Mammary epithelial cell (primary cell): ENCODE data around the gene BRAF.
"Not testable (repeated sequence)": the region's sequence is repeated elsewhere in the genome, so short reads cannot be mapped to it uniquely, and the experiment has no call there.

Experiments
- EZH2 ChIP-seq: IDR thresholded peaks from 2 replicates; pipeline ENCODE4 v1.6.1; 2012; ENCODE audit warnings: low read length, inconsistent platforms, borderline replicate concordance
- TF ChIP-seq, protein P1 (sequence below), 2 donors: IDR thresholded peaks in 1 of 2; conservative IDR thresholded peaks in 1 of 2; 2 replicates each; pipeline ENCODE4 v1.5.1; 2011 to 2012; ENCODE audit warnings: inconsistent platforms in 2 of 2, low read length in 2 of 2, mild to moderate bottlenecking in 2 of 2, control low read depth in 1 of 2, low read depth in 1 of 2; ENCODE audit not compliant: insufficient read depth in 1 of 2; ENCODE audit errors: extremely low read depth in 1 of 2

DNA sequence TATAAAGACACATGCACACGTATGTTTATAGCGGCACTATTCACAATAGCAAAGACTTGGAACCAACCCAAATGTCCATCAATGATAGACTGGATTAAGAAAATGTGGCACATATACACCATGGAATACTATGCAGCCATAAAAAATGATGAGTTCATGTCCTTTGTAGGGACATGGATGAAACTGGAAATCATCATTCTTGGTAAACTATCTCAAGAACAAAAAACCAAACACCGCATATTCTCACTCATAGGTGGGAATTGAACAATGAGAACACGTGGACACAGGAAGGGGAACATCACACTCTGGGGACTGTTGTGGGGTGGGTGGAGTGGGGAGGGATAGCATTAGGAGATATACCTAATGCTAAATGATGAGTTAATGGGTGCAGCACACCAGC is 181.5 kb downstream of the BRAF start:
- TF ChIP-seq, protein P1, sequence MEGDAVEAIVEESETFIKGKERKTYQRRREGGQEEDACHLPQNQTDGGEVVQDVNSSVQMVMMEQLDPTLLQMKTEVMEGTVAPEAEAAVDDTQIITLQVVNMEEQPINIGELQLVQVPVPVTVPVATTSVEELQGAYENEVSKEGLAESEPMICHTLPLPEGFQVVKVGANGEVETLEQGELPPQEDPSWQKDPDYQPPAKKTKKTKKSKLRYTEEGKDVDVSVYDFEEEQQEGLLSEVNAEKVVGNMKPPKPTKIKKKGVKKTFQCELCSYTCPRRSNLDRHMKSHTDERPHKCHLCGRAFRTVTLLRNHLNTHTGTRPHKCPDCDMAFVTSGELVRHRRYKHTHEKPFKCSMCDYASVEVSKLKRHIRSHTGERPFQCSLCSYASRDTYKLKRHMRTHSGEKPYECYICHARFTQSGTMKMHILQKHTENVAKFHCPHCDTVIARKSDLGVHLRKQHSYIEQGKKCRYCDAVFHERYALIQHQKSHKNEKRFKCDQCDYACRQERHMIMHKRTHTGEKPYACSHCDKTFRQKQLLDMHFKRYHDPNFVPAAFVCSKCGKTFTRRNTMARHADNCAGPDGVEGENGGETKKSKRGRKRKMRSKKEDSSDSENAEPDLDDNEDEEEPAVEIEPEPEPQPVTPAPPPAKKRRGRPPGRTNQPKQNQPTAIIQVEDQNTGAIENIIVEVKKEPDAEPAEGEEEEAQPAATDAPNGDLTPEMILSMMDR (conservative IDR thresholded peaks at IDR 0.05 in 1 of 2, IDR thresholded peaks at IDR 0.05 in 1 of 2; ENCODE audit: extremely low read depth in 1 of 2, insufficient read depth in 1 of 2, low read depth in 1 of 2, low read length in 2 of 2), result not testable (repeated sequence)
- TF ChIP-seq EZH2, result not testable (repeated sequence)
